ENCODE measurements around the gene SLC16A11. TPM values are rescaled to one million over a fixed set of nuclear protein-coding genes. Genes with fewer than 3 reads are reported as not detected.
"Not testable (repeated sequence)": the region's sequence is repeated elsewhere in the genome, so short reads cannot be mapped to it uniquely, and the experiment has no call there.

SLC16A11 gene
- total and polyA plus RNA-seq, 8 donors = 0.61 to 17.3 (median 3.0) TPM

DNA sequence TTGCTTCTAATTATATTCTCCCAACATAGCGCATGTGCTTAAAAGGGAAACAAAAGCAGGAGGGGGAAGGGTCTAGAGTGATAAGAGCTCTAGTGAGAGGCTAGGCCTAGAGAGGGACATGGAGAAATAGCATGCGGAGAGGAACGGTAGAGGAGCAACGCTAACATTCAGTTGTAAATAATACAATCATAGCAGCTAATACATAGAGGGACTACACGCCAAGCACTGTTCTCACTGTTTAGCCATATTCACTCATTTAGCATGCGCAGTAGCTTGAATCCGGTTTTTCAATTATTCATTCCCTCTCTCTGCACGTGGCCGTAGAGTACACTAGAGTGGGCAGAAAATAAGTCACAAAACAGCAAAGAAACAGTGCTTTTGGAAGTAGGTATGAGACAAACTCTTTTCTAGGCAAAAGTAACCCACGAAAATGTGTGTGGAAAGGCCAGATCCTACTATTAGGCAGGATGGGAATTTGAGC is 49.7 kb downstream of the SLC16A11 start:
- intact Hi-C loops (cut with DNase I) = loop anchor here in 1 of 3 donors (10.0 kb wide), 1 partner anchor 69 kb away; no protein-coding TSS in a partner anchor
- TF ChIP-seq, protein P1, sequence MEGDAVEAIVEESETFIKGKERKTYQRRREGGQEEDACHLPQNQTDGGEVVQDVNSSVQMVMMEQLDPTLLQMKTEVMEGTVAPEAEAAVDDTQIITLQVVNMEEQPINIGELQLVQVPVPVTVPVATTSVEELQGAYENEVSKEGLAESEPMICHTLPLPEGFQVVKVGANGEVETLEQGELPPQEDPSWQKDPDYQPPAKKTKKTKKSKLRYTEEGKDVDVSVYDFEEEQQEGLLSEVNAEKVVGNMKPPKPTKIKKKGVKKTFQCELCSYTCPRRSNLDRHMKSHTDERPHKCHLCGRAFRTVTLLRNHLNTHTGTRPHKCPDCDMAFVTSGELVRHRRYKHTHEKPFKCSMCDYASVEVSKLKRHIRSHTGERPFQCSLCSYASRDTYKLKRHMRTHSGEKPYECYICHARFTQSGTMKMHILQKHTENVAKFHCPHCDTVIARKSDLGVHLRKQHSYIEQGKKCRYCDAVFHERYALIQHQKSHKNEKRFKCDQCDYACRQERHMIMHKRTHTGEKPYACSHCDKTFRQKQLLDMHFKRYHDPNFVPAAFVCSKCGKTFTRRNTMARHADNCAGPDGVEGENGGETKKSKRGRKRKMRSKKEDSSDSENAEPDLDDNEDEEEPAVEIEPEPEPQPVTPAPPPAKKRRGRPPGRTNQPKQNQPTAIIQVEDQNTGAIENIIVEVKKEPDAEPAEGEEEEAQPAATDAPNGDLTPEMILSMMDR (IDR thresholded peaks at IDR 0.05) = no peak
- peaks cover 0 to 4% (median 0%) of the 10 kb centered on the region in 3 donors for H3K36me3 ChIP-seq
- FAIRE-seq (no peak), ATAC-seq (no peak), DNase-seq (no peak)
- WGBS, 2 donors = 84 to 87% methylated on average over 10 of the region's 10 CpGs
- no peak overlapping the region for H3K4me3 ChIP-seq
- H3K27ac ChIP-seq = no peak overlapping the region
- H3K9me3 ChIP-seq = no peaks in the 10 kb centered on the region
- H3K27me3 ChIP-seq = no peaks in the 10 kb centered on the region
- no peaks in the 10 kb centered on the region for H3K4me1 ChIP-seq

- intact Hi-C loops (cut with DNase I) = loop anchor here in 1 of 3 donors (10.0 kb wide), 1 partner anchor 69 kb away; no protein-coding TSS in a partner anchor
- not testable (repeated sequence) for FAIRE-seq, H3K27me3 ChIP-seq, DNase-seq, H3K4me1 ChIP-seq, H3K27ac ChIP-seq, ATAC-seq, H3K36me3 ChIP-seq, H3K4me3 ChIP-seq, H3K9me3 ChIP-seq
- WGBS, 2 donors = 72 to 80% methylated on average over 5 of the region's 5 CpGs
These were observed 50.3 kb downstream of the SLC16A11 start for GRCh38 chr17:6993613-6994056.

Other genes with a start within 250 kb of the SLC16A11 start
- under 1 TPM in 1 of 6 donors, not detected in 5; 0.28 TPM for gene TEKT1, start 212.4 kb downstream of the SLC16A11 start, total RNA-seq
- under 1 TPM in 1 of 2 donors, not detected in 1; 0.07 TPM for gene TEKT1, start 212.4 kb downstream of the SLC16A11 start, polyA plus RNA-seq
- gene ALOX12, start 48.0 kb downstream of the SLC16A11 start, total RNA-seq = not detected
- not detected for gene ALOX12, start 48.0 kb downstream of the SLC16A11 start, polyA plus RNA-seq
- gene RNASEK, start 31.5 kb downstream of the SLC16A11 start, total RNA-seq = 100 to 1,000 TPM in 1 of 6 donors, 10 to 100 TPM in 5; 49.3 to 107 (median 73.4) TPM
- 100 to 1,000 TPM; 164 to 323 TPM for gene RNASEK, start 31.5 kb downstream of the SLC16A11 start, polyA plus RNA-seq
- gene BCL6B, start 21.0 kb downstream of the SLC16A11 start, total RNA-seq = 1 to 10 TPM; 1.3 to 2.8 (median 2.0) TPM
- 1 to 10 TPM; 2.4 to 3.8 TPM for gene BCL6B, start 21.0 kb downstream of the SLC16A11 start, polyA plus RNA-seq
- gene SLC16A13, start 8.1 kb downstream of the SLC16A11 start, total RNA-seq = 1 to 10 TPM in 4 of 6 donors, under 1 TPM in 2; 0.74 to 2.5 (median 1.2) TPM
- gene SLC16A13, start 8.1 kb downstream of the SLC16A11 start, polyA plus RNA-seq = 1 to 10 TPM; 1.4 to 3.0 TPM
- 1 to 10 TPM in 3 of 6 donors, under 1 TPM in 2, not detected in 1; 0.28 to 3.6 (median 2.6) TPM for gene CLEC10A, start 36.2 kb upstream of the SLC16A11 start, total RNA-seq
- gene CLEC10A, start 36.2 kb upstream of the SLC16A11 start, polyA plus RNA-seq = 1 to 10 TPM in 1 of 2 donors, under 1 TPM in 1; 0.80 to 1.3 TPM
- under 1 TPM in 4 of 6 donors, not detected in 2; 0.29 to 0.63 (median 0.36) TPM for gene ASGR2, start 70.7 kb upstream of the SLC16A11 start, total RNA-seq
- under 1 TPM; 0.46 to 0.80 TPM for gene ASGR2, start 70.7 kb upstream of the SLC16A11 start, polyA plus RNA-seq
- under 1 TPM in 5 of 6 donors, not detected in 1; 0.28 to 0.75 (median 0.47) TPM for gene ASGR1, start 135.3 kb upstream of the SLC16A11 start, total RNA-seq
- gene ASGR1, start 135.3 kb upstream of the SLC16A11 start, polyA plus RNA-seq = 1 to 10 TPM; 1.2 to 2.6 TPM
- 10 to 100 TPM in 1 of 6 donors, 1 to 10 TPM in 5; 2.8 to 11.3 (median 5.0) TPM for gene DLG4, start 175.7 kb upstream of the SLC16A11 start, total RNA-seq
- 10 to 100 TPM; 16.1 to 19.8 TPM for gene DLG4, start 175.7 kb upstream of the SLC16A11 start, polyA plus RNA-seq
- 100 to 1,000 TPM; 447 to 715 (median 568) TPM for gene ACADVL, start 175.8 kb upstream of the SLC16A11 start, total RNA-seq
- gene ACADVL, start 175.8 kb upstream of the SLC16A11 start, polyA plus RNA-seq = 1,000 to 10,000 TPM; 2,446 to 3,251 TPM
- 10 to 100 TPM in 5 of 6 donors, 1 to 10 TPM in 1; 9.6 to 26.9 (median 13.7) TPM for gene DVL2, start 190.4 kb upstream of the SLC16A11 start, total RNA-seq
- 10 to 100 TPM; 17.6 to 26.4 TPM for gene DVL2, start 190.4 kb upstream of the SLC16A11 start, polyA plus RNA-seq
- gene PHF23, start 195.4 kb upstream of the SLC16A11 start, total RNA-seq = 10 to 100 TPM in 4 of 6 donors, 1 to 10 TPM in 2; 7.0 to 19.8 (median 11.4) TPM
- 10 to 100 TPM; 11.4 to 23.3 TPM for gene PHF23, start 195.4 kb upstream of the SLC16A11 start, polyA plus RNA-seq
- 100 to 1,000 TPM; 231 to 346 (median 294) TPM for gene GABARAP, start 198.4 kb upstream of the SLC16A11 start, total RNA-seq
- 100 to 1,000 TPM; 520 to 639 TPM for gene GABARAP, start 198.4 kb upstream of the SLC16A11 start, polyA plus RNA-seq
- gene CTDNEP1, start 207.6 kb upstream of the SLC16A11 start, total RNA-seq = 10 to 100 TPM; 42.0 to 75.2 (median 53.8) TPM
- 10 to 100 TPM; 47.4 to 67.9 TPM for gene CTDNEP1, start 207.6 kb upstream of the SLC16A11 start, polyA plus RNA-seq
- gene ELP5, start 208.1 kb upstream of the SLC16A11 start, total RNA-seq = 10 to 100 TPM; 11.7 to 27.1 (median 19.5) TPM
- 10 to 100 TPM; 14.1 to 41.1 TPM for gene ELP5, start 208.1 kb upstream of the SLC16A11 start, polyA plus RNA-seq
- 10 to 100 TPM; 49.1 to 89.7 (median 62.7) TPM for gene CLDN7, start 218.4 kb upstream of the SLC16A11 start, total RNA-seq
- 10 to 100 TPM; 55.7 to 69.1 TPM for gene CLDN7, start 218.4 kb upstream of the SLC16A11 start, polyA plus RNA-seq
- gene SLC2A4, start 237.6 kb upstream of the SLC16A11 start, total RNA-seq = under 1 TPM; 0.16 to 0.95 (median 0.37) TPM
- 1 to 10 TPM; 1.0 to 1.8 TPM for gene SLC2A4, start 237.6 kb upstream of the SLC16A11 start, polyA plus RNA-seq

Data from pancreas (tissue), 10 donors.